MM.1S (cell line): Measurements from ENCODE around the gene LIPG.

ENCODE experiments used
- DNase-seq: peaks from one replicate; pipeline ENCODE4 v3.0.0-alpha.2; 2015
- H2AFZ ChIP-seq: fragments of 300-600 bp; sonication (generic); 2 replicates; pipeline ENCODE4 v1.6.0; 2016; ENCODE audit warnings: antibody characterized with exemption, low read length
- H3F3A ChIP-seq: fragments of 300-600 bp; sonication (generic); 2 replicates; pipeline ENCODE4 v1.6.1; 2016; ENCODE audit warnings: mild to moderate bottlenecking, antibody characterized with exemption, low read length, moderate library complexity, mixed read lengths; ENCODE audit not compliant: insufficient read depth
- H3K27ac ChIP-seq: fragments of 300-600 bp; sonication (generic); 2 replicates; pipeline ENCODE4 v1.5.1; 2016; ENCODE audit warnings: mild to moderate bottlenecking, low read length
- H3K27me3 ChIP-seq: fragments of 300-600 bp; sonication (generic); replicated peaks from 2 replicates; pipeline ENCODE4 v1.6.0; 2016; ENCODE audit warnings: low read length; ENCODE audit not compliant: insufficient read depth
- H3K36me3 ChIP-seq: fragments of 300-600 bp; sonication (generic); replicated peaks from 2 replicates; pipeline ENCODE4 v1.6.1; 2016; ENCODE audit warnings: mild to moderate bottlenecking, low read length, mixed read lengths; ENCODE audit not compliant: insufficient read depth
- H3K4me1 ChIP-seq: fragments of 300-600 bp; sonication (generic); 2 replicates; pipeline ENCODE4 v1.6.1; 2016; ENCODE audit warnings: low read length, mixed read lengths
- H3K4me2 ChIP-seq: fragments of 300-600 bp; sonication (generic); 2 replicates; pipeline ENCODE4 v1.6.0; 2016; ENCODE audit warnings: low read depth, low read length
- H3K4me3 ChIP-seq: fragments of 300-600 bp; sonication (generic); 2 replicates; pipeline ENCODE4 v1.5.1; 2016; ENCODE audit warnings: low read length, mixed read lengths
- H3K79me2 ChIP-seq: fragments of 300-600 bp; sonication (generic); 2 replicates; pipeline ENCODE4 v1.6.1; 2016; ENCODE audit warnings: mixed run types, low read length, mixed read lengths
- H3K9ac ChIP-seq: fragments of 300-600 bp; sonication (generic); 2 replicates; pipeline ENCODE4 v1.6.1; 2016; ENCODE audit warnings: low read length, mixed read lengths
- H3K9me2 ChIP-seq: fragments of 300-600 bp; sonication (generic); replicated peaks from 2 replicates; pipeline ENCODE4 v1.6.1; 2016; ENCODE audit warnings: mild to moderate bottlenecking, low read length, mixed read lengths; ENCODE audit not compliant: insufficient read depth
- H3K9me3 ChIP-seq: fragments of 300-600 bp; sonication (generic); replicated peaks from 2 replicates; pipeline ENCODE4 v1.6.1; 2016; ENCODE audit warnings: mild to moderate bottlenecking, low read length, mixed read lengths; ENCODE audit not compliant: insufficient read depth
- H4K20me1 ChIP-seq: fragments of 300-600 bp; sonication (generic); 2 replicates; pipeline ENCODE4 v1.6.1; 2016; ENCODE audit warnings: mild to moderate bottlenecking, low read length, moderate library complexity, mixed read lengths; ENCODE audit not compliant: insufficient read depth
- CTCF ChIP-seq: fragments of 300-600 bp; sonication (generic); IDR thresholded peaks from 2 replicates; pipeline ENCODE4 v1.5.1; 2016; ENCODE audit warnings: antibody characterized with exemption, low read length, mixed read lengths
- EZH2 ChIP-seq: fragments of 300-600 bp; sonication (generic); optimal IDR thresholded peaks from 2 replicates; pipeline ENCODE3; 2017; ENCODE audit warnings: low read depth, mild to moderate bottlenecking, antibody characterized with exemption, low read length, mixed read lengths
- EZH2phosphoT487 ChIP-seq: fragments of 300-600 bp; sonication (generic); IDR thresholded peaks from 2 replicates; pipeline ENCODE4 v1.6.1; 2018; ENCODE audit warnings: antibody characterized with exemption, low read length

The LIPG gene

GRCh38 chr18:49646873-49647272 is 85.0 kb downstream of the LIPG start:
- Histone ChIP-seq H3K9me3 (no peaks in the 10 kb centered on the region), H3K4me1 (no peaks in the 10 kb centered on the region), H3K4me3 (no peak overlapping the region), H4K20me1 (no peaks in the 10 kb centered on the region), H3K9ac (no peak overlapping the region), H3F3A (no peaks in the 10 kb centered on the region), H2AFZ (no peak overlapping the region), H3K27me3 (no peaks in the 10 kb centered on the region), H3K36me3 (no peaks in the 10 kb centered on the region), H3K9me2 (no peaks in the 10 kb centered on the region), H3K4me2 (no peak overlapping the region), H3K79me2 (no peaks in the 10 kb centered on the region), H3K27ac (no peak overlapping the region)
- DNase-seq = no peak
- TF ChIP-seq EZH2 (no peak), CTCF (no peak), EZH2phosphoT487 (no peak)

- Histone ChIP-seq H3K36me3 (no peaks in the 10 kb centered on the region), H3K4me2 (no peak overlapping the region), H3K79me2 (no peaks in the 10 kb centered on the region), H3K27me3 (no peaks in the 10 kb centered on the region), H3K4me3 (no peak overlapping the region), H3K9ac (no peak overlapping the region), H3F3A (no peaks in the 10 kb centered on the region), H2AFZ (no peak overlapping the region), H3K27ac (no peak overlapping the region), H3K4me1 (no peaks in the 10 kb centered on the region), H3K9me3 (no peaks in the 10 kb centered on the region), H3K9me2 (no peaks in the 10 kb centered on the region), H4K20me1 (no peaks in the 10 kb centered on the region)
- no peak for DNase-seq
- no peak for TF ChIP-seq EZH2phosphoT487
Measured at GRCh38 chr18:49647496-49648168, 85.8 kb downstream of the LIPG start.

- Histone ChIP-seq H3K27me3 (no peaks in the 10 kb centered on the region), H3F3A (no peaks in the 10 kb centered on the region), H3K4me2 (no peak overlapping the region), H3K9me3 (no peaks in the 10 kb centered on the region), H4K20me1 (no peaks in the 10 kb centered on the region), H3K27ac (no peak overlapping the region), H3K4me1 (no peaks in the 10 kb centered on the region), H3K79me2 (no peaks in the 10 kb centered on the region), H3K9ac (no peak overlapping the region), H3K4me3 (no peak overlapping the region), H2AFZ (no peak overlapping the region), H3K36me3 (no peaks in the 10 kb centered on the region), H3K9me2 (no peaks in the 10 kb centered on the region)
- DNase-seq = no peak
- TF ChIP-seq CTCF = no peak
- TF ChIP-seq EZH2 = no peak
- TF ChIP-seq EZH2phosphoT487 = no peak
Measured at GRCh38 chr18:49648326-49648725, 86.5 kb downstream of the LIPG start.
